ENCODE results near the gene CTNNBL1. TPM values are rescaled to one million over a fixed set of nuclear protein-coding genes. Genes with fewer than 3 reads are reported as not detected.

Gene CTNNBL1
- total RNA-seq, 1 experiment from 2014 or later, result 71.2 TPM

- no TSS peak for BruUV-seq (replicated peaks)
- no peak for ATAC-seq
- no peak overlapping the region for H3K27ac ChIP-seq (ENCODE audit: low read length)
- POLR2A ChIA-PET, result no interaction called here
- no peak overlapping the region for H3K4me3 ChIP-seq (ENCODE audit: low read depth in 2 of 2, low read length in 2 of 2)
- H3K36me3 ChIP-seq (ENCODE audit: control insufficient read depth, insufficient read depth, low read length), result no peaks in the 10 kb centered on the region; the same call in 1 of the 2 replicates
- CTCF ChIA-PET, result no interaction called here
- no peaks in the 10 kb centered on the region for H3K27me3 ChIP-seq (ENCODE audit: control insufficient read depth, insufficient read depth, low read length)
- no peak for DNase-seq (ENCODE audit: low read depth, low spot score)
- TF ChIP-seq SIN3A (IDR thresholded peaks at IDR 0.05; ENCODE audit: borderline replicate concordance, insufficient read depth, low read depth, low read length) (no peak), REST (IDR thresholded peaks at IDR 0.05; ENCODE audit: insufficient read depth in 1 of 2, low read depth in 2 of 2, low read length in 1 of 2) (no peak), TCF7L2 (IDR thresholded peaks at IDR 0.05; ENCODE audit: low read depth, low read length) (no peak), POLR2AphosphoS5 (IDR thresholded peaks at IDR 0.05; ENCODE audit: low read depth, low read length) (no peak), CTCF (IDR thresholded peaks at IDR 0.05) (no peak)
- intact Hi-C loops (cut with micrococcal nuclease; ENCODE audit: unreplicated experiment), result no loop called here
- no peaks in the 10 kb centered on the region for H3K4me1 ChIP-seq (ENCODE audit: control insufficient read depth, insufficient read depth, low read length)
- in situ Hi-C loops (cut with HindIII; ENCODE audit: low pct_unique_long_range_greater_than_20kb, low sequenced_read_pairs), result no loop called here
- no peaks in the 10 kb centered on the region for H3K9me3 ChIP-seq (ENCODE audit: control insufficient read depth, insufficient read depth, low read depth, low read length)
Observed at GRCh38 chr20:37856932-37857660, 163.3 kb downstream of the CTNNBL1 start.

- ChIA-PET POLR2A (interaction anchor here (0.6 kb wide), 2 partner anchors 311 to 403 kb away, joined by 3 to 6 read pairs; no protein-coding TSS in a partner anchor), CTCF (interaction anchor here (0.5 kb wide), 1 partner anchor 452 kb away, joined by 3 read pairs; no protein-coding TSS in a partner anchor)
- Histone ChIP-seq H3K36me3 (ENCODE audit: control insufficient read depth, insufficient read depth, low read length) (no peaks in the 10 kb centered on the region; the same call in 1 of the 2 replicates), H3K4me3 (ENCODE audit: low read depth in 2 of 2, low read length in 2 of 2) (no peak overlapping the region), H3K27ac (ENCODE audit: low read length) (no peak overlapping the region), H3K9me3 (ENCODE audit: control insufficient read depth, insufficient read depth, low read depth, low read length) (no peaks in the 10 kb centered on the region), H3K27me3 (ENCODE audit: control insufficient read depth, insufficient read depth, low read length) (no peaks in the 10 kb centered on the region), H3K4me1 (ENCODE audit: control insufficient read depth, insufficient read depth, low read length) (no peaks in the 10 kb centered on the region)
- DNase-seq (ENCODE audit: low read depth, low spot score) (no peak), ATAC-seq (no peak)
- no TSS peak for BruUV-seq (replicated peaks)
- TF ChIP-seq TCF7L2 (IDR thresholded peaks at IDR 0.05; ENCODE audit: low read depth, low read length), result no peak
- TF ChIP-seq SIN3A (IDR thresholded peaks at IDR 0.05; ENCODE audit: borderline replicate concordance, insufficient read depth, low read depth, low read length), result no peak
- no peak for TF ChIP-seq POLR2AphosphoS5 (IDR thresholded peaks at IDR 0.05; ENCODE audit: low read depth, low read length)
- no peak for TF ChIP-seq REST (IDR thresholded peaks at IDR 0.05; ENCODE audit: insufficient read depth in 1 of 2, low read depth in 2 of 2, low read length in 1 of 2)
- no peak for TF ChIP-seq CTCF (IDR thresholded peaks at IDR 0.05)
- intact Hi-C loops (cut with micrococcal nuclease; ENCODE audit: unreplicated experiment), result no loop called here
- in situ Hi-C loops (cut with HindIII; ENCODE audit: low pct_unique_long_range_greater_than_20kb, low sequenced_read_pairs), result no loop called here
Observed at GRCh38 chr20:37859406-37860171, 165.8 kb downstream of the CTNNBL1 start.

All from Panc1 (cell line).